H1 (cell line): ENCODE data around the gene KRTAP4-9. TPM values are rescaled to one million over a fixed set of nuclear protein-coding genes. Genes with fewer than 3 reads are reported as not detected.

Source experiments
- CTCF ChIA-PET: fragments of 300-600 bp; sonication (Branson Sonifier 250); formaldehyde crosslinking; loops from one replicate; lab custom pipeline; 2021; ENCODE audit not compliant: partially characterized antibody; lab: Charles Lee
- POLR2A ChIA-PET: fragments of 300-600 bp; sonication (Branson Sonifier 250); formaldehyde crosslinking; loops from one replicate; lab custom pipeline; 2021; ENCODE audit warnings: inconsistent platforms; ENCODE audit not compliant: partially characterized antibody; lab: Charles Lee
- DNase-seq, 2 experiments: peaks; one replicate each; pipeline versions ENCODE4 v3.0.0 to v3.0.0-alpha.2; 2010 to 2022; ENCODE audit warnings: low spot score in 2 of 2, low read depth in 1 of 2, mixed read lengths in 1 of 2
- FAIRE-seq: peaks from 2 replicates; lab custom pipeline; 2011; peaks lifted over from hg19 to GRCh38; lab: Jason Lieb, UNC
- H2AFZ ChIP-seq: 2 replicates; pipeline ENCODE4 v1.8.1; 2012; ENCODE audit warnings: low read length, inconsistent platforms
- H2AK5ac ChIP-seq: 2 replicates; pipeline ENCODE4 v1.6.1; 2013; ENCODE audit warnings: low read depth, low read length
- H2BK120ac ChIP-seq: replicated peaks from 2 replicates; pipeline ENCODE3; 2013; ENCODE audit warnings: low read depth, low read length, inconsistent platforms
- H2BK12ac ChIP-seq: 2 replicates; pipeline ENCODE4 v1.6.1; 2013; ENCODE audit warnings: low read depth, low read length
- H2BK15ac ChIP-seq: 2 replicates; pipeline ENCODE4 v1.6.1; 2013; ENCODE audit warnings: low read length
- H2BK20ac ChIP-seq: 2 replicates; pipeline ENCODE4 v1.6.1; 2013; ENCODE audit warnings: low read length
- H2BK5ac ChIP-seq: 2 replicates; pipeline ENCODE4 v1.6.1; 2013; ENCODE audit warnings: low read depth, low read length
- H3K14ac ChIP-seq: 2 replicates; pipeline ENCODE4 v1.6.1; 2013; ENCODE audit warnings: inconsistent platforms; ENCODE audit not compliant: insufficient read length
- H3K18ac ChIP-seq: 2 replicates; pipeline ENCODE4 v1.6.1; 2013; ENCODE audit warnings: low read length; ENCODE audit errors: extremely low read depth
- H3K23ac ChIP-seq: 2 replicates; pipeline ENCODE4 v1.6.1; 2013; ENCODE audit warnings: inconsistent platforms; ENCODE audit not compliant: insufficient read length
- H3K23me2 ChIP-seq: 2 replicates; pipeline ENCODE4 v1.6.1; 2013; ENCODE audit warnings: low read depth, low read length
- H3K27ac ChIP-seq: 2 replicates; pipeline ENCODE4 v1.6.1; 2011; ENCODE audit warnings: low read depth, low read length, inconsistent platforms
- H3K27me3 ChIP-seq, 4 experiments: replicated peaks in 1 of 4; 1 replicate in 1 of 4; 2 replicates in 3 of 4; pipeline versions ENCODE4 v1.6.1 to v1.8.1; 2011 to 2013; ENCODE audit warnings: low read length in 3 of 4, mild to moderate bottlenecking in 3 of 4, inconsistent platforms in 2 of 4, mixed read lengths in 2 of 4, moderate library complexity in 1 of 4; ENCODE audit not compliant: control insufficient read depth in 3 of 4, insufficient read depth in 3 of 4; ENCODE audit errors: extremely low read depth in 1 of 4
- H3K36me3 ChIP-seq, 4 experiments: 2 replicates each; pipeline versions ENCODE4 v1.6.1 to v1.8.1; 2011 to 2013; ENCODE audit warnings: mild to moderate bottlenecking in 4 of 4, low read length in 3 of 4, moderate library complexity in 2 of 4, control low read depth in 1 of 4, inconsistent platforms in 1 of 4; ENCODE audit not compliant: insufficient read depth in 4 of 4, control insufficient read depth in 2 of 4
- H3K4ac ChIP-seq: replicated peaks from 2 replicates; pipeline ENCODE3; 2013; ENCODE audit warnings: low read length, low read depth, mixed read lengths, inconsistent platforms; ENCODE audit not compliant: insufficient read length
- H3K4me1 ChIP-seq, 4 experiments: replicated peaks in 1 of 4; 1 replicate in 1 of 4; 2 replicates in 3 of 4; pipeline versions ENCODE4 v1.6.1 to v1.8.1; 2011 to 2013; ENCODE audit warnings: low read length in 3 of 4, inconsistent platforms in 2 of 4, mixed read lengths in 1 of 4; ENCODE audit not compliant: insufficient read depth in 4 of 4, control insufficient read depth in 3 of 4
- H3K4me2 ChIP-seq, 2 experiments: 2 replicates each; pipeline versions ENCODE4 v1.6.1 to v1.8.1; 2011 to 2013; ENCODE audit warnings: low read depth in 2 of 2, low read length in 2 of 2, control low read depth in 1 of 2, inconsistent platforms in 1 of 2, mild to moderate bottlenecking in 1 of 2; ENCODE audit not compliant: insufficient read depth in 1 of 2
- H3K4me3 ChIP-seq, 4 experiments: fragments of 200-600, 300-600 bp in 1 of 4; sonication (generic), shearing (Covaris generic), sonication (Bioruptor Twin) in 1 of 4; 2 replicates each; pipeline versions ENCODE4 v1.5.1 to v1.8.1; 2011 to 2016; ENCODE audit warnings: low read length in 4 of 4, low read depth in 3 of 4, control low read depth in 2 of 4, inconsistent platforms in 2 of 4, mild to moderate bottlenecking in 2 of 4, mixed read lengths in 1 of 4, moderate library complexity in 1 of 4; ENCODE audit not compliant: insufficient read depth in 2 of 4; ENCODE audit errors: extremely low read depth in 1 of 4
- H3K56ac ChIP-seq: replicated peaks from 2 replicates; pipeline ENCODE3; 2013; ENCODE audit warnings: low read depth, mild to moderate bottlenecking, mixed read lengths, low read length, inconsistent platforms; ENCODE audit not compliant: insufficient read length
- H3K79me1 ChIP-seq: 2 replicates; pipeline ENCODE4 v1.6.1; 2013; ENCODE audit warnings: low read depth, low read length, control low read depth
- H3K79me2 ChIP-seq, 2 experiments: 2 replicates each; pipeline versions ENCODE4 v1.6.1 to v1.8.1; 2012 to 2013; ENCODE audit warnings: low read length in 2 of 2, mild to moderate bottlenecking in 2 of 2, inconsistent platforms in 1 of 2; ENCODE audit not compliant: insufficient read depth in 2 of 2, control insufficient read depth in 1 of 2
- H3K9ac ChIP-seq, 4 experiments: replicated peaks in 1 of 4; 1 replicate in 1 of 4; 2 replicates in 3 of 4; pipeline versions ENCODE4 v1.6.1 to v1.8.1; 2011 to 2013; ENCODE audit warnings: low read depth in 3 of 4, low read length in 3 of 4, control low read depth in 2 of 4, mild to moderate bottlenecking in 2 of 4, moderate library complexity in 2 of 4, inconsistent platforms in 1 of 4; ENCODE audit errors: extremely low read depth in 1 of 4
- H3K9me3 ChIP-seq, 2 experiments: 2 replicates each; pipeline versions ENCODE4 v1.6.1 to v1.8.1; 2012 to 2013; ENCODE audit warnings: mild to moderate bottlenecking in 2 of 2, moderate library complexity in 2 of 2, control low read depth in 1 of 2, inconsistent platforms in 1 of 2, low read depth in 1 of 2, low read length in 1 of 2, mixed read lengths in 1 of 2; ENCODE audit not compliant: insufficient read depth in 2 of 2
- H4K20me1 ChIP-seq, 2 experiments: replicated peaks in 1 of 2; 2 replicates each; pipeline versions ENCODE3 to v1.8.1; 2011 to 2013; ENCODE audit warnings: inconsistent platforms in 2 of 2, low read length in 2 of 2, mild to moderate bottlenecking in 1 of 2; ENCODE audit not compliant: insufficient read depth in 2 of 2, control insufficient read depth in 1 of 2
- H4K5ac ChIP-seq: 2 replicates; pipeline ENCODE4 v1.6.1; 2013; ENCODE audit warnings: low read length, low read depth, mixed read lengths, inconsistent platforms; ENCODE audit not compliant: insufficient read length
- H4K8ac ChIP-seq: 2 replicates; pipeline ENCODE4 v1.8.0; 2013; ENCODE audit warnings: mild to moderate bottlenecking, moderate library complexity, low read length, inconsistent platforms; ENCODE audit not compliant: insufficient read depth; ENCODE audit errors: extremely low read depth
- H4K91ac ChIP-seq: replicated peaks from 2 replicates; pipeline ENCODE3; 2013; ENCODE audit warnings: low read length, mixed read lengths, inconsistent platforms; ENCODE audit not compliant: insufficient read length
- CHD7 ChIP-seq: fragments of 300-600 bp; sonication (generic); IDR thresholded peaks from 2 replicates; pipeline ENCODE4 v1.7.1; 2012; ENCODE audit warnings: low read length, moderate library complexity, mild to moderate bottlenecking, inconsistent platforms; ENCODE audit not compliant: insufficient replicate concordance
- polyA plus RNA-seq, 7 experiments: library from polyadenylated mRNA; depleted of rRNA in 3 of 7; stranded (reverse) in 5 of 7; unstranded in 2 of 7; fragments of >200 nt in 5 of 7; fragments of 200-250 nt in 2 of 7; gene quantifications; 1 replicate in 5 of 7; 2 replicates in 1 of 7; 4 replicates in 1 of 7; pipeline versions ENCODE4 v1.2.1 to v1.2.3, GENCODE V29; 2011 to 2013; ENCODE audit warnings: missing spikeins in 2 of 7, mixed read lengths in 2 of 7
- total RNA-seq: library from RNA; stranded (reverse); fragmentation: NEBNext Ultra II Directional; extraction: Animal tissue kit (Norgen Biotek cat#: 25700); gene quantifications from 2 replicates; pipeline ENCODE4 v1.2.1, GENCODE V29; 2021

Gene KRTAP4-9
- total and polyA plus RNA-seq, 2 of the 8 experiments (the other 6 are each of a cell fraction or from before 2014, with no cell fraction given) = not detected

- DNase-seq (no peak), FAIRE-seq (no peak)
- ChIA-PET CTCF (no interaction called here), POLR2A (no interaction called here)
- H2BK15ac ChIP-seq = no peak overlapping the region
- H4K20me1 ChIP-seq = no peaks in the 10 kb centered on the region
- no peak overlapping the region for H4K5ac ChIP-seq
- H3K23ac ChIP-seq = no peak overlapping the region
- no peaks in the 10 kb centered on the region for H3K4me1 ChIP-seq
- H2AK5ac ChIP-seq = no peak overlapping the region
- H3K9ac ChIP-seq = no peak overlapping the region
- H3K27ac ChIP-seq = no peak overlapping the region
- H3K14ac ChIP-seq = no peak overlapping the region
- H2BK12ac ChIP-seq = no peak overlapping the region
- no peak overlapping the region for H3K4me2 ChIP-seq
- H2BK120ac ChIP-seq = no peak overlapping the region
- H3K36me3 ChIP-seq = no peaks in the 10 kb centered on the region
- H3K23me2 ChIP-seq = no peaks in the 10 kb centered on the region
- H3K4ac ChIP-seq = no peak overlapping the region
- no peak overlapping the region for H3K18ac ChIP-seq
- no peak overlapping the region for H4K91ac ChIP-seq
- H3K56ac ChIP-seq = no peak overlapping the region
- no peak overlapping the region for H4K8ac ChIP-seq
- no peak overlapping the region for H2BK20ac ChIP-seq
- no peak overlapping the region for H3K4me3 ChIP-seq
- H3K27me3 ChIP-seq = no peaks in the 10 kb centered on the region
- no peaks in the 10 kb centered on the region for H3K79me1 ChIP-seq
- H3K79me2 ChIP-seq = no peaks in the 10 kb centered on the region
- no peak overlapping the region for H2BK5ac ChIP-seq
- no peak overlapping the region for H2AFZ ChIP-seq
- no peaks in the 10 kb centered on the region for H3K9me3 ChIP-seq
- no peak for TF ChIP-seq CHD7
Measured at GRCh38 chr17:41076788-41077187, 28.4 kb upstream of the KRTAP4-9 start.
